ENCODE measurements around the gene ZNF184. TPM values are rescaled to one million over a fixed set of nuclear protein-coding genes. Genes with fewer than 3 reads are reported as not detected.
A peak's percentile ranks its signal among the peaks of the same experiment; 100 is the strongest.

ZNF184 gene
- total and polyA plus RNA-seq, 9 of the 15 experiments (the other 6 are each of a cell fraction or from before 2014, with no cell fraction given) = 7.6 to 22.2 (median 12.8) TPM

GRCh38 chr6:27478706-27479318, 5.9 kb upstream of the ZNF184 start (continued):
- TF ChIP-seq TSHZ1 (CRISPR knock-in tag; IDR thresholded peaks at IDR 0.05) = no peak
- no peak for TF ChIP-seq TAF7 (tag; IDR thresholded peaks at IDR 0.05)
- TF ChIP-seq RBFOX2 (IDR thresholded peaks at IDR 0.05; ENCODE audit: low read depth, low read length) = no peak
- TF ChIP-seq TFE3 (CRISPR knock-in tag; IDR thresholded peaks at IDR 0.05) = peak; percentile 9; the same call in 1 of the 2 replicates
- no peak for TF ChIP-seq EGR1 (conservative IDR thresholded peaks at IDR 0.05)
- TF ChIP-seq MCM5 (IDR thresholded peaks at IDR 0.05; ENCODE audit: low read depth) = no peak
- no peak for TF ChIP-seq HOMEZ (CRISPR knock-in tag; IDR thresholded peaks at IDR 0.05)
- no peak for TF ChIP-seq NR4A1 (CRISPR knock-in tag; IDR thresholded peaks at IDR 0.05)
- TF ChIP-seq NR4A1 (tag; IDR thresholded peaks at IDR 0.05) = peak; percentile 46; the same call in 1 of the 2 replicates
- TF ChIP-seq NFIX (CRISPR knock-in tag; IDR thresholded peaks at IDR 0.05; ENCODE audit: low read depth) = no peak
- TF ChIP-seq MEF2D (tag; conservative IDR thresholded peaks at IDR 0.05; ENCODE audit: low read depth) = no peak; the same call in 1 of the 2 replicates
- TF ChIP-seq SREBF2 (CRISPR knock-in tag; IDR thresholded peaks at IDR 0.05) = no peak
- TF ChIP-seq MITF (IDR thresholded peaks at IDR 0.05) = peak; percentile 22; the same call in 1 of the 2 replicates
- no peak for TF ChIP-seq CLOCK (CRISPR knock-in tag; IDR thresholded peaks at IDR 0.05; ENCODE audit: borderline replicate concordance)
- no peak for TF ChIP-seq RHOXF2B (CRISPR knock-in tag; conservative IDR thresholded peaks at IDR 0.05)
- TF ChIP-seq FOXK1 (CRISPR knock-in tag; IDR thresholded peaks at IDR 0.05; ENCODE audit: borderline replicate concordance) = no peak

Measured in K562 (cell line).